GM12878 (cell line): ENCODE data around the gene ANK2.

Experiments
- CBX5 ChIP-seq: sonication (generic); IDR thresholded peaks from 2 replicates; pipeline ENCODE4 v1.6.1; 2016; ENCODE audit warnings: low read depth, moderate library complexity, mild to moderate bottlenecking, inconsistent platforms
- CHD2 ChIP-seq: IDR thresholded peaks from 2 replicates; pipeline ENCODE4 v1.6.1; 2011; ENCODE audit warnings: low read depth, low read length, improper control_type of control experiment, borderline replicate concordance
- CTCF ChIP-seq, 3 experiments: IDR thresholded peaks in 2 of 3; conservative IDR thresholded peaks in 1 of 3; 2 replicates each; pipeline ENCODE4 v1.5.1; 2011; ENCODE audit warnings: low read depth in 3 of 3, low read length in 3 of 3, mild to moderate bottlenecking in 3 of 3, control low read depth in 2 of 3, moderate library complexity in 2 of 3, inconsistent platforms in 1 of 3, mixed read lengths in 1 of 3; ENCODE audit not compliant: control insufficient read depth in 2 of 3, insufficient read depth in 1 of 3; ENCODE audit errors: extremely low read depth in 1 of 3
- E2F8 ChIP-seq: fragments of 450-650 bp; IDR thresholded peaks from 2 replicates; pipeline ENCODE4 v1.6.1; 2018; ENCODE audit warnings: mild to moderate bottlenecking, low read depth, moderate library complexity; ENCODE audit not compliant: partially characterized antibody
- EGR1 ChIP-seq, 2 experiments: IDR thresholded peaks; 1 replicate in 1 of 2; 2 replicates in 1 of 2; pipeline ENCODE4 v1.6.1; 2011 to 2012; ENCODE audit warnings: low read depth in 2 of 2, low read length in 2 of 2, borderline replicate concordance in 1 of 2, mild to moderate bottlenecking in 1 of 2, moderate library complexity in 1 of 2
- EZH2 ChIP-seq: IDR thresholded peaks from 2 replicates; pipeline ENCODE4 v1.6.1; 2012; ENCODE audit warnings: low read depth, mild to moderate bottlenecking, control low read depth, inconsistent platforms, low read length, borderline replicate concordance; ENCODE audit not compliant: control insufficient read depth
- FOXK2 ChIP-seq: fragments of 450-650 bp; IDR thresholded peaks from 2 replicates; pipeline ENCODE4 v1.6.1; 2017; ENCODE audit warnings: mild to moderate bottlenecking, moderate library complexity
- GABPA ChIP-seq: IDR thresholded peaks from 2 replicates; pipeline ENCODE4 v1.6.1; 2014; ENCODE audit warnings: antibody characterized with exemption, low read depth, mild to moderate bottlenecking, inconsistent platforms
- HDAC2 ChIP-seq: fragments of 200-600 bp; sonication (generic); IDR thresholded peaks from 2 replicates; pipeline ENCODE4 v1.6.1; 2017
- POLR2A ChIP-seq: IDR thresholded peaks from 2 replicates; pipeline ENCODE4 v1.6.1; 2011; ENCODE audit warnings: low read depth, mild to moderate bottlenecking, low read length
- ZBTB11 ChIP-seq: fragments of 450-650 bp; formaldehyde crosslinking; IDR thresholded peaks from 2 replicates; pipeline ENCODE4 v1.5.0; 2022; ENCODE audit warnings: mild to moderate bottlenecking, missing genetic modification characterization

GRCh38 chr4:113209153-113209552 is 159.7 kb downstream of the ANK2 start:
- no peak for TF ChIP-seq CTCF (IDR thresholded peaks at IDR 0.05 in 2 of 3, conservative IDR thresholded peaks at IDR 0.05 in 1 of 3; ENCODE audit: control insufficient read depth in 2 of 3, extremely low read depth in 1 of 3, insufficient read depth in 1 of 3, low read depth in 3 of 3, low read length in 3 of 3)
- no peak for TF ChIP-seq GABPA
- TF ChIP-seq ZBTB11 (CRISPR knock-in tag): no peak
- no peak for TF ChIP-seq HDAC2
- no peak for TF ChIP-seq EGR1 (IDR thresholded peaks at IDR 0.05; ENCODE audit: borderline replicate concordance in 1 of 2, low read depth in 2 of 2, low read length in 2 of 2)
- TF ChIP-seq FOXK2: no peak
- no peak for TF ChIP-seq E2F8
- no peak for TF ChIP-seq POLR2A
- TF ChIP-seq CBX5: no peak
- TF ChIP-seq CHD2: no peak
- TF ChIP-seq EZH2: no peak
